GM21825 (cell line): Measurements from ENCODE around the gene GLIS1.

Experiments used
- ATAC-seq: cut with Tn5 transposase; IDR thresholded peaks from one replicate; pipeline ENCODE4 v1.9.1; 2021; ENCODE audit warnings: mild to moderate bottlenecking, moderate library complexity; ENCODE audit not compliant: unreplicated experiment

Gene GLIS1

DNA sequence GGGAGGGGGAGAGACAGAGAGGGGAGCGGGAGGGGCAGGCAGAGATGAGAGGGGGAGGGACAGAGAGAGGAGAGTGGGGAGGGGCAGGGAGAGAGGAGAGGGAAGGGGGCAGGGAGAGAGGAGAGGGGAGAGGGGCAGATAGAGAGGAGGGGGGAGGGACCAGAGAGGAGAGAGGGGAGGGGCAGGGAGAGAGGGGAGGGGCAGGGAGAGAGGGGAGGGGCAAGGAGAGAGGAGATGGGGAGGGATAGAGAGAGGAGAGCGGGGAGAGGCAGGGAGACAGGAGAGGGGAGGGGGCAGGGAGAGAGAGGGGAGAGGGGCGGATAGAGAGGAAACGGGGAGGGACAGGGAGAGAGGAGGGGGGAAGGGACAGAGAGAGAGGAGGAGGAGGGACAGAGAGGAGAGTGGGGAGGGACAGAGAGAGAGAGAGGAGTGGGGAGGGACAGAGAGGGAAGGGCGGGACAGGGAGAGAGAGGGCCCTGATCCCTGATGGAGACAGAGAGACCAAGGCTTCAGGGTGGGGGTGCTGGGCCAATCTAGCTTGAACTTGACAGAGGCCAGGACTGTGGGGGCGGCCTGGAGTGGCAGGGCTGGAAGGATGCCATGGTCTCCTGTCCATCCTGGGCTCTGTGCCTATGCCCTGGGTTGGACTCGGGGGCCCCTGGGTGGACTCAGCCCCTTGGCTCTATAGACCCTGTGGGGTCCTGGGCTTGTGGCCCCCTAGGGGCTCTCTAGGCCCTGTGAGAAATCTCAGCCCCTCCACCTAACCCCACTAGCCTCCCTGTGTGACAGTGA lies 236.1 kb downstream of the GLIS1 start:
- ATAC-seq: no peak

DNA sequence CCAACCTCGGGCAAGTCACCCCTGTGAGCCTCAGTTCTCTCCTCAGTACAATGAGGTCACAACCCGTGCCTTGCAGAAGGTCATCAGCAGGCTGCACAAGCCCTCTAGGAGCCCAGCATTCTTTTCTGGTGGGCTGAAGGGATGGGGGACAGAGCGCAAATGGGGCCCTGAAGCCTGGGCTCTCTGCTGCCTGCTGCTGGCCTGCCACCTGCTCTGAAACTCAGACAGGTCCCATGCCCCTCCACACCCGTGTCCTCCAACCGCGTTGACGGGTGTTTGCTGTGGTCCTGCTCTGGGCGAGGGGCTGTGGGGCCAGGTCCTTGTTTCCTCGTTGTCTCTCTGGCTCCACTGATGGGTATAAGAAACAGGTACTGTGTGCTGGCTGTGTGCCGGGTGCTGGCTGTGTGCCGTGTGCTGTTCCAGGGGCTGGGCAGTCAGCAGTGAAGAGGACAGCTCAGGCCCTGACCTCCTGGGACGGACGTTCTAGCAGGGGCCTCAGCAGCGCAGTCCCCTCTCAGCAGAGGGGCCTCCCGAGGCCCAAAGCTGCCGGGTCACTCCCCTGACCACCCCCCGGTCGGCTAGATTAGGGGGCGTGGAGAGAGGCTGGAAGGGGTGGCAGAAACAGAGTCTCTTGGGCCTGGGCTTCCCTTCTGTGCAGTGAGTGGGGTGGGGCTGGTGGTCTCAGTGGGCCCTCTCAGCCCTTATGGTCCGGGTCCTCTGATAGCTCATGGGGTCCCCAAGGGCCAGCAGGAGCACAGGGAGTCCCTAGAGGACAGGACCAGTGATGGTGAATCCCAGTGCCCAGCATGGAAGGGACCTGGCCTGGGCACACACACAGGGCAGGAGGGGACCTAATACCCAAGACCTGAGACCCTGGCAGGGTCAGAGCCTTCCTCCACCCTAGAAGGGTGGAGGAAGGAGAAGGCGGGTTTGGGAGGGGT lies 237.6 kb downstream of the GLIS1 start:
- ATAC-seq: no peak

DNA sequence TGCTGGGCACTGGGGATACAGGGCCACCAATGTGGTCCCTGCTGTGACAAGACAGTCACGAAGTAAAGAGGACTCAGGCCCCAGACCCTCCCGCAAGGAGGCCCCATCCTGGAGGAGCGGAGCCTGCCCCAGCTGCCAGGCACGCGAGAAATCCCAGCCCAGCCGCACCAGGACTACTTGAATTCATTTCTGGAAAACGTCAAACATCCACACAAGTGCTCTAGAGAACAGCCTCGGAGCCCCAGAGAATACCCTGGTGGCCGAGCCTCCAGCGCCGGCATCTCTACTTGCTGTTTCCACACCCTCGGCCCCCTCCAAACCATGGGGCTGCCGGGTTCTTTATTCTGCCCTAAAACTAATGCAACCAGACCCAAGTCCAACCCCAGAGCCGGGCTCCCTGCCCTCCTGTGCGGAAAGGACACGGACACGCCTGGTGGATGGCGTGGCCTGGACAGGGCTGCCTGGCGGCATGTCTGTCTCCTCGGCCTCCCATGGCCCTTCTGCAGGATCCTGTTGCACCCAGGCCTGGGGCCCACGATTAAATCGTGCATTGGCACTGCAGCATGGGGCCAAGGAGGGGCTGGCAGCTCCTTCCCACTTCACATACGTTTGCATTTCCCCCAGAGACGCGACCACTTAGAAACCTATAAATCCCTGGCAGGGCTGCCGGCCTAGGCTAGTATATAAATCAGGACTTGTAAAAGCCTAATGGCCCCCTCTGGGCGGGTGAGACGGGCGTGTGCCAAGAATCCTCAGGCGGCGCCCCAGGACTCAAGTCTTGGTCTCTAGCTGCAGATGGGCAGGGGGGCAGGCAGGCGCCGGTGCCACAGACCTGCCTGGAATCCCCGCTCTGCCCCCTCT lies 238.5 kb downstream of the GLIS1 start:
- ATAC-seq: no peak

- ATAC-seq: no peak
These were observed 239.4 kb downstream of the GLIS1 start for GRCh38 chr1:53499257-53500203.

GRCh38 chr1:53498555-53499131 lies 240.3 kb downstream of the GLIS1 start:
- no peak for ATAC-seq

DNA sequence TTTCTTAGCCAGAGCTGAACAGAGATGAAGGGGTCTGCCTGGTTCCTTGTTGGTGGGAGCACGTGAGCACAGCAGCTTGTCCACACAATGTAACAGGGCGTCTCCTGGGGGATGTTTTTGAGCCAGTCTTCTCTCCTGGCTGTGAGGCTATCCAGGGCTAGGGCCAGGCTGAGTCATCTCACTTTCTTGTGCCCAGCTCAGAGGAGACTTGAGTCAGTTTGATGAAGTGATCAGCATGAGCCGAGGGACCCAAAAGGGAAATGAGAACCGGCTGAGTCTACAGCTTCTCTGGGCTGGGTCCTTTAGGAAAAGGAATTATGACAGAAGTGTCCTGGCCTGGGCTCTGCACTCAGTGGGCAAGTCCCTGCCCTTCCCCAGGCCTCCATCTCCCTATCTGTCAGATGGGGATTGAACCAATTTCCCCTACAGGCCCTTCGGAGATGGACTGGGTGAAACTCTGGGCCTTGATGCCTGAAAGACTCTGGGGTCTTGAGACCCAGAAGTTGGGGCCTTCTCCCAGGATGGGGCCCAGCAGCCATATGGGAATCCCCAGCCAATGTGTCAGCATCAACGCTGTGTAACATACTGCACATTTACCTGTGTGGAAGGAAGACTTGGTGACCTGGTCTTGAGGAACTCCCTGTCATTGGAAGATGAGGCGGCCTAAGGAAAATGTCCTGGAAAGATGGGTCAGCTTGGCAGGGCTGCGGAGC lies 243.2 kb downstream of the GLIS1 start:
- ATAC-seq: no peak

DNA sequence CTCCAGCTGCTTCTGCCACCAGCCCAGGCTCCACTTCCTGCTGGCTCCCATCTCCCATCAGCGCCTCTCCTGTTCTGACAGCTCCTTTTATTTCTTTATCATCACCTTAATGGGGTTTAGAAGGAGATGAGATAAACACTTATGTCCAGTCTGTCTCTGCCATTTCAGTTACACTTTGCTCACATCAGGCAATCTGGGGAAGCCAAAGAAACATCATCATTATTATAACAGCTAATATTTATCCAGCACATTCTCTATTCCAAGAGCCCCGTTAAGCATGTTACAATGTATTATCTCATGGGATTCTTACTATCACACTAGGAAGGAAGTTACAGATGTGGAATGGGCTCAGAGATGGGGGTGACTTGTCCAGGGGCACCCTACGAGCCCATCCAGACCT lies 248.6 kb downstream of the GLIS1 start:
- ATAC-seq: no peak

- no peak for ATAC-seq
These were observed 252.5 kb downstream of the GLIS1 start for GRCh38 chr1:53486395-53487026.

DNA sequence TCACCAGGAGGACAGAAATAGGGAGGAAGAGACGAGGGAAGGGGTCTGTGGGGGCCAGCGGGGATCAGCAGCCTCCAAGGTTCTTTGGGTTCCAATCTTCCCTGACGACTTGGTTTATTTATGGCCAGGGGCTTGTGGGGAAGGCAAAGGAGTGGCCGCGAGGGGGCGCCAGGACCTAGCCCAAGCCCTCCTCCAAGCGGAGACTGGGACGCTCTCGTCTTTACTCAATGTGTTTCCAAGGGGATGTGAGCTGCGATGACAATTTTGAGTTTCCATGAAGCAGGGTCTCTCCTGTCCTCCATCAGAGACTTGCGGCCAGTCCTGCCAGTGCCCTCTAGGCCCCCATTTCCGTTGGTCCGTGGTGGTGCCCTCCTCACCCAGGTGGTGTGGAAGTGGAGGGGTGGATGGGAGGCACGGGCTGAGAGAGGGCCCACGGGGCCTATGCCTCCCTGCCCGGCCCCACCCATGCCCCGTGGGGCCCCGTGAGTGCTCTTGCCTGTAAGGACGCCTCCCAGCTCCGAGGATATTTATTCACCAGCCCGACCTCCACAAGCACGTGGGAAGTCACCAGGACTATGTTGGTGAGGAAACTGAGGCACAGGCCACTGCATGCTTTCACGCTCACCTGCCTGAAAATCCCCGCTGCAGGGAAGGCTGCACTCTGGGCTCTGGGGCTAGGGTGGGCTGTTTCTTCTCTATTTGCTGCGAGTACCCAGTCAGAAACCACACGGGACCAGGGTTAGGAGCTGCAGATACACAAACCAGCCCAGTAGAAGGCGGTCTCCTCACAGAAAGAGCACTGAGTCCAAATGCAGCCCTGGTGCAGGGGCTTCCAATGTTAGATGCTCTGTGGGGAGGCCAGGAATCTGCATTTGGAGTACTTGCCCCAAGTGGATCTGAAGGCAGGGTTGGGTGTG lies 253.2 kb downstream of the GLIS1 start:
- no peak for ATAC-seq

GRCh38 chr1:53484705-53485477 lies 254.1 kb downstream of the GLIS1 start:
- no peak for ATAC-seq

GRCh38 chr1:53483656-53484055 lies 255.3 kb downstream of the GLIS1 start:
- no peak for ATAC-seq

DNA sequence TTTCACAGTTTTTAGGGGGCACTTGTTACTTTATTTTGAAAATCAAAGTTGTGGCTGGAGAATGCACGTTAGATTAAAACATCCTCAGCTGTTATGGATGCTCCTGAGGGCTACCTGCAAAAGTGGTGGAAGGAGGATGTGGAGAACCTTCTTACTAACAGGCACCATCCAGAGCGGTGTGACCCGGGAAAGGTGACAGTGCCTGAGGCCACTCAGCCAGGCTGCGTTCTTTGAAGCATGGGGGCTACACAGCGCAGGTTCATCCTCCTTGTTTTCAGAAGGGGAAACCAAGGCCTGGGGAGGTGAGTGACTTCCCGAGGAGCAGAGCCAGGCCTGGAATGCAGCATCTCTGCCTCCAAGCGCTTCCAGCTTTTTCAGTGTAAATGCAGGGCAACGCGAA lies 255.8 kb downstream of the GLIS1 start:
- ATAC-seq: no peak

DNA sequence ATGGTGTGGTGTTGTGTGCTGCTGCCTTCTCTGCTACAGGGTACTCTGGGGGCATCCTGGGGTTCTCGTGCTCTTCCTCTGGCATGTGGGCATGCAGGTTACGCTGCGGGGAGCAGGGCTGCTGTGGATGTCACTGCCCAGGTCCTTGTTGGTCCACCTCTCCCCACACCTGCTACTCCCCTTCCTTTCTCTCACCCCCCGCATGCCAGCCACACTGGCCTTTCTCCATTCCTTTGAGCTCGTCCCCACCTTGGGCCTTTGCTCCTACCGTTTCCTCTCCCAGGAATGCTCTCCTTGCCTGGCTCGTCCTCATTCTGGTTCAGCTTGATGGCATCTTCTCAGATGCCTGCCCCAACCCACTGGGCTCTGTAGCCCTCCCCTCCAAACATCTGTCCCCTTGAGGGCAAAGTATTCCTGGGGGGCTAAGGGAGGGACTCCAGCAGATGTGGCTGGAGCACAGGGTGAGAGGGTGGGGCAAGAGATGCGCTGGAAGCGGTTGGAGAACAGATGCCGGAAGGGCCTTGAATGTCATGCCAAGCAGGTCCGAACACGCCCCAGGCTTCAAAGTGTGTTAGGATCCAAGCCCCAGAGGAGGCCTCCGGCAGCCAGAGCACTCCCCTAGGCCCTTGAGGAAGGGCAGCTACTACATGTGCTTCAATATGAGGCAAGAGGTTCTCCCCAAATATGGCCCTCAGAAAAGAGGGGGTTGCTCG lies 256.4 kb downstream of the GLIS1 start:
- ATAC-seq: no peak

DNA sequence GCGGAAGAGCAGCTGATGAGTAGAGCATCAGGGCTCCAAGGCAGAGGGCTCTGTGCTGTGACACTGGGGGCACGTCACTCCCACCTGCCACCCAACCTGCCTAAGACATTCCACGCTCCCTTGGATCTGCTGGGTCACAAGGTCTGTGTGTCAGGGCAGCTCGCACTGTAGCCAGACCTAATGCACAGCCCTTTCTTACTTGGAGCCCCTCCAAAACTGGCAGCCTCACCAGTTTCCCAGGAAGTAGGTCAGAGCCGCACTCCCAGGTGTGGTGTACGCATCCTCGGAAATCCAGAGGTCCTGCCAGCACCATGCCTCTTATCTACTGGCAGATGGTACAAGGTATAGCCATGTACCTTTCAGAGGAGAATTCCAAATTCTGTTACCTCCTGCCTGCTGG lies 257.5 kb downstream of the GLIS1 start:
- no peak for ATAC-seq

DNA sequence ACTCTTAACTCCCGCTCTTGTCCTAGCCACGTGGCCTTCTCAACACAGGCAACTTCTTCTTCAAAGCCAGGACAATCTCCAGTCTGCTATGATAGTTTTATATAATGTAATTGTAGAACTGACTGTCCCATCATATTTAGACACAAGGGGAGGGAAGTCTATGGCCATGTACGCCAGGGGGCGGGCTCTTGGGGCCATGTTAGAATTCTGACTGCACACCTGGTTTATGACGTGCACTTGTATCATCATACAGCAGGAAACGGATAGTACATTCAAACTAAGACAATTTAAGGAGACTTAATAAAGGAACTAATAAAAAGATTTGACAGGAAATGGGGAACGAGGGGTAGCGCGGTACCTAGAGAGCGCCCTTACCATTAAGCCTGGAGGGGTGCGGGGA lies 258.3 kb downstream of the GLIS1 start:
- no peak for ATAC-seq

GRCh38 chr1:53478502-53478818 lies 260.5 kb downstream of the GLIS1 start:
- ATAC-seq: no peak
